ENCODE data around the gene CAMTA1. TPM values are rescaled to one million over a fixed set of nuclear protein-coding genes. Genes with fewer than 3 reads are reported as not detected.

Gene CAMTA1
- polyA plus RNA-seq, 1 of the 3 experiments (the other 2 are of a cell fraction) = 63.1 TPM

GRCh38 chr1:7013833-7014639 is 228.8 kb downstream of the CAMTA1 start:
- Histone ChIP-seq H3K27me3 (ENCODE audit: insufficient read depth) (no peaks in the 10 kb centered on the region), H3K27ac (ENCODE audit: low read depth in 2 of 2, low read length in 1 of 2) (no peak overlapping the region), H3K36me3 (replicated peaks in 1 of 2; ENCODE audit: control insufficient read depth in 1 of 2, insufficient read depth in 2 of 2, low read length in 1 of 2) (no peaks in the 10 kb centered on the region), H3K79me2 (ENCODE audit: insufficient read depth) (no peaks in the 10 kb centered on the region), H3F3A (replicated peaks; ENCODE audit: insufficient read depth) (no peaks in the 10 kb centered on the region), H2AFZ (ENCODE audit: low read depth) (no peak overlapping the region), H4K20me1 (ENCODE audit: insufficient read depth) (no peaks in the 10 kb centered on the region), H3K9me2 (no peaks in the 10 kb centered on the region), H3K4me3 (ENCODE audit: low read depth in 2 of 2, low read length in 1 of 2) (no peak overlapping the region), H3K9me3 (no peaks in the 10 kb centered on the region), H3K4me1 (ENCODE audit: control insufficient read depth in 1 of 2, insufficient read depth in 2 of 2, low read depth in 1 of 2, low read length in 1 of 2) (peaks cover 0 to 3% of the 10 kb centered on the region in 2 experiments; a peak in 1 of 4 replicates), H3K4me2 (no peak overlapping the region), H3K9ac (no peak overlapping the region)
- no peak for DNase-seq
- TF ChIP-seq USF2 (IDR thresholded peaks at IDR 0.05; ENCODE audit: borderline replicate concordance, low read depth, low read length) = no peak
- TF ChIP-seq RAD21 (IDR thresholded peaks at IDR 0.05; ENCODE audit: low read length) = no peak
- no peak for TF ChIP-seq YY1 (IDR thresholded peaks at IDR 0.05; ENCODE audit: low read depth)
- no peak for TF ChIP-seq ELF1 (IDR thresholded peaks at IDR 0.05)
- TF ChIP-seq TCF12 (IDR thresholded peaks at IDR 0.05) = no peak
- no peak for TF ChIP-seq MXI1 (IDR thresholded peaks at IDR 0.05; ENCODE audit: low read depth, low read length)
- no peak for TF ChIP-seq PBX3 (IDR thresholded peaks at IDR 0.05)
- no peak for TF ChIP-seq JUND (IDR thresholded peaks at IDR 0.05)
- no peak for TF ChIP-seq GATA2 (CRISPR knock-in tag; IDR thresholded peaks at IDR 0.05)
- TF ChIP-seq CHD2 (IDR thresholded peaks at IDR 0.05; ENCODE audit: low read length, partially characterized antibody) = no peak
- no peak for TF ChIP-seq RCOR1 (IDR thresholded peaks at IDR 0.05; ENCODE audit: low read length)
- no peak for TF ChIP-seq FOXJ3 (CRISPR knock-in tag; IDR thresholded peaks at IDR 0.05)
- TF ChIP-seq FOXM1 (IDR thresholded peaks at IDR 0.05; ENCODE audit: low read depth) = no peak
- TF ChIP-seq USF1 (IDR thresholded peaks at IDR 0.05; ENCODE audit: borderline replicate concordance, low read depth) = no peak
- WGBS (ENCODE audit: low lambda C conversion rate) = 64% methylated on average over 15 of the region's 18 CpGs
- ChIA-PET POLR2A (no interaction called here), CTCF (no interaction called here)

GRCh38 chr1:7014640-7014930 is 229.3 kb downstream of the CAMTA1 start:
- no peak overlapping the region for H3K4me3 ChIP-seq (ENCODE audit: low read depth in 2 of 2, low read length in 1 of 2)
- H3K27ac ChIP-seq (ENCODE audit: low read depth in 2 of 2, low read length in 1 of 2) = no peak overlapping the region
- no peaks in the 10 kb centered on the region for H3K27me3 ChIP-seq (ENCODE audit: insufficient read depth)
- no peaks in the 10 kb centered on the region for H3F3A ChIP-seq (replicated peaks; ENCODE audit: insufficient read depth)
- H3K79me2 ChIP-seq (ENCODE audit: insufficient read depth) = no peaks in the 10 kb centered on the region
- no peaks in the 10 kb centered on the region for H4K20me1 ChIP-seq (ENCODE audit: insufficient read depth)
- H3K9me3 ChIP-seq = no peaks in the 10 kb centered on the region
- POLR2A ChIA-PET = no interaction called here
- H3K4me2 ChIP-seq = no peak overlapping the region
- WGBS (ENCODE audit: low lambda C conversion rate) = 45% methylated on average over 7 of the region's 8 CpGs
- no peak for DNase-seq
- H3K4me1 ChIP-seq (ENCODE audit: control insufficient read depth in 1 of 2, insufficient read depth in 2 of 2, low read depth in 1 of 2, low read length in 1 of 2) = peaks cover 0 to 3% of the 10 kb centered on the region in 2 experiments; a peak in 1 of 4 replicates
- no peaks in the 10 kb centered on the region for H3K36me3 ChIP-seq (replicated peaks in 1 of 2; ENCODE audit: control insufficient read depth in 1 of 2, insufficient read depth in 2 of 2, low read length in 1 of 2)
- no peak overlapping the region for H3K9ac ChIP-seq
- no peaks in the 10 kb centered on the region for H3K9me2 ChIP-seq
- CTCF ChIA-PET = no interaction called here
- H2AFZ ChIP-seq (ENCODE audit: low read depth) = no peak overlapping the region
- TF ChIP-seq NFIC (IDR thresholded peaks at IDR 0.05; ENCODE audit: borderline replicate concordance) = no peak
- no peak for TF ChIP-seq GATA2 (CRISPR knock-in tag; IDR thresholded peaks at IDR 0.05)
- TF ChIP-seq FOSL2 (IDR thresholded peaks at IDR 0.05; ENCODE audit: borderline replicate concordance, low read depth) = no peak
- TF ChIP-seq TCF12 (IDR thresholded peaks at IDR 0.05) = no peak
- no peak for TF ChIP-seq IRF3 (IDR thresholded peaks at IDR 0.05; ENCODE audit: low read depth, low read length)
- no peak for TF ChIP-seq RAD21 (IDR thresholded peaks at IDR 0.05; ENCODE audit: low read length)
- no peak for TF ChIP-seq USF2 (IDR thresholded peaks at IDR 0.05; ENCODE audit: borderline replicate concordance, low read depth, low read length)
- no peak for TF ChIP-seq YY1 (IDR thresholded peaks at IDR 0.05; ENCODE audit: low read depth)
- TF ChIP-seq FOXJ3 (CRISPR knock-in tag; IDR thresholded peaks at IDR 0.05) = no peak
- no peak for TF ChIP-seq ZBTB33 (IDR thresholded peaks at IDR 0.05; ENCODE audit: borderline replicate concordance, low read depth)
- TF ChIP-seq PBX3 (IDR thresholded peaks at IDR 0.05) = no peak
